Panc1 (cell line): ENCODE data around the gene DGKZ.

Source experiments
- POLR2AphosphoS5 ChIP-seq: IDR thresholded peaks from 2 replicates; pipeline ENCODE4 v1.6.1; 2012; ENCODE audit warnings: mild to moderate bottlenecking, low read depth, low read length, moderate library complexity
- SIN3A ChIP-seq: IDR thresholded peaks from 2 replicates; pipeline ENCODE4 v1.6.1; 2012; ENCODE audit warnings: low read depth, mild to moderate bottlenecking, low read length, moderate library complexity, borderline replicate concordance; ENCODE audit not compliant: insufficient read depth
- TCF7L2 ChIP-seq: IDR thresholded peaks from 2 replicates; pipeline ENCODE4 v1.6.1; 2011; ENCODE audit warnings: mild to moderate bottlenecking, low read depth, low read length, inconsistent platforms
- TF ChIP-seq, protein P1 (sequence below): fragments of 450-650 bp; IDR thresholded peaks from 2 replicates; pipeline ENCODE4 v1.5.1; 2017; ENCODE audit warnings: mild to moderate bottlenecking
- TF ChIP-seq, protein P2 (sequence below), 2 experiments: IDR thresholded peaks; 2 replicates each; pipeline ENCODE4 v1.6.1; 2011 to 2012; ENCODE audit warnings: low read depth in 2 of 2, control low read depth in 1 of 2, low read length in 1 of 2, mild to moderate bottlenecking in 1 of 2, moderate library complexity in 1 of 2; ENCODE audit not compliant: insufficient read depth in 1 of 2

DNA sequence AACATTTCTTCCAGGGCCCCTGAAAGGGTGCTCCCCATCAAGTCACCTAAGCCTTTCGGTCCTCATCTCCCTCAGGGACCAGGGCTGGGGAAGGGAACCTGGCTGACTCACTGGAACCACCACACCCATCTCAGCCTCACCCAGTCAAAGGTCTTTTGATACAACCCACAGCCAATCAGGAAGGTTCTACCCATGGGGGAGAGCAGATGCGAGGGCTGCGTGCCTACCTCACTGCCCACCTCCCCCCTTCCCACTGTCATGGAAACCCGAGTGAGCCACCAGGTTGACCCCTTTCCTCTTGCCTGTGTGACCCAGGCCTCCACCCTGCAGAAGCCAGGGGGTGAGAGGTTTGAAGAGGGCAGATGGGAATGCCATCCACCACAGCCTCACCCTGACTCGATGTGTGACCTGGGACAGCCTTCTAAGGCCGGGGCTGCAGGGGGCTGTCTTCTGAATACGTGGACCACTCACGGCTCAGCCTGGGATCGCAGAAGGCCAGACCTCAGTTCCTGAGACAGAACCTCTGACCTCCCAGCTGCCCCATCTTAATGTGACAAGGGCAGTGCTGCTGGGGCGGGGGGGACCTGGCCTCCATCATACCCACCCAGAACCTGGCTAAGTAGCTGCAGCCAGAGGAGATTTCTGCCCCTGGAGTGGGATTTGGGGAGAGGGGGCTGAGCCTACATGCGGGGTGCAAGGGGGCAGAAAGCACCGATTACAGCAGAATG is 36.9 kb downstream of the DGKZ start:
- TF ChIP-seq SIN3A (no peak), POLR2AphosphoS5 (no peak; the same call in 1 of the 2 replicates), TCF7L2 (no peak)
- TF ChIP-seq, protein P1, sequence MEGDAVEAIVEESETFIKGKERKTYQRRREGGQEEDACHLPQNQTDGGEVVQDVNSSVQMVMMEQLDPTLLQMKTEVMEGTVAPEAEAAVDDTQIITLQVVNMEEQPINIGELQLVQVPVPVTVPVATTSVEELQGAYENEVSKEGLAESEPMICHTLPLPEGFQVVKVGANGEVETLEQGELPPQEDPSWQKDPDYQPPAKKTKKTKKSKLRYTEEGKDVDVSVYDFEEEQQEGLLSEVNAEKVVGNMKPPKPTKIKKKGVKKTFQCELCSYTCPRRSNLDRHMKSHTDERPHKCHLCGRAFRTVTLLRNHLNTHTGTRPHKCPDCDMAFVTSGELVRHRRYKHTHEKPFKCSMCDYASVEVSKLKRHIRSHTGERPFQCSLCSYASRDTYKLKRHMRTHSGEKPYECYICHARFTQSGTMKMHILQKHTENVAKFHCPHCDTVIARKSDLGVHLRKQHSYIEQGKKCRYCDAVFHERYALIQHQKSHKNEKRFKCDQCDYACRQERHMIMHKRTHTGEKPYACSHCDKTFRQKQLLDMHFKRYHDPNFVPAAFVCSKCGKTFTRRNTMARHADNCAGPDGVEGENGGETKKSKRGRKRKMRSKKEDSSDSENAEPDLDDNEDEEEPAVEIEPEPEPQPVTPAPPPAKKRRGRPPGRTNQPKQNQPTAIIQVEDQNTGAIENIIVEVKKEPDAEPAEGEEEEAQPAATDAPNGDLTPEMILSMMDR: no peak
- TF ChIP-seq, protein P2, sequence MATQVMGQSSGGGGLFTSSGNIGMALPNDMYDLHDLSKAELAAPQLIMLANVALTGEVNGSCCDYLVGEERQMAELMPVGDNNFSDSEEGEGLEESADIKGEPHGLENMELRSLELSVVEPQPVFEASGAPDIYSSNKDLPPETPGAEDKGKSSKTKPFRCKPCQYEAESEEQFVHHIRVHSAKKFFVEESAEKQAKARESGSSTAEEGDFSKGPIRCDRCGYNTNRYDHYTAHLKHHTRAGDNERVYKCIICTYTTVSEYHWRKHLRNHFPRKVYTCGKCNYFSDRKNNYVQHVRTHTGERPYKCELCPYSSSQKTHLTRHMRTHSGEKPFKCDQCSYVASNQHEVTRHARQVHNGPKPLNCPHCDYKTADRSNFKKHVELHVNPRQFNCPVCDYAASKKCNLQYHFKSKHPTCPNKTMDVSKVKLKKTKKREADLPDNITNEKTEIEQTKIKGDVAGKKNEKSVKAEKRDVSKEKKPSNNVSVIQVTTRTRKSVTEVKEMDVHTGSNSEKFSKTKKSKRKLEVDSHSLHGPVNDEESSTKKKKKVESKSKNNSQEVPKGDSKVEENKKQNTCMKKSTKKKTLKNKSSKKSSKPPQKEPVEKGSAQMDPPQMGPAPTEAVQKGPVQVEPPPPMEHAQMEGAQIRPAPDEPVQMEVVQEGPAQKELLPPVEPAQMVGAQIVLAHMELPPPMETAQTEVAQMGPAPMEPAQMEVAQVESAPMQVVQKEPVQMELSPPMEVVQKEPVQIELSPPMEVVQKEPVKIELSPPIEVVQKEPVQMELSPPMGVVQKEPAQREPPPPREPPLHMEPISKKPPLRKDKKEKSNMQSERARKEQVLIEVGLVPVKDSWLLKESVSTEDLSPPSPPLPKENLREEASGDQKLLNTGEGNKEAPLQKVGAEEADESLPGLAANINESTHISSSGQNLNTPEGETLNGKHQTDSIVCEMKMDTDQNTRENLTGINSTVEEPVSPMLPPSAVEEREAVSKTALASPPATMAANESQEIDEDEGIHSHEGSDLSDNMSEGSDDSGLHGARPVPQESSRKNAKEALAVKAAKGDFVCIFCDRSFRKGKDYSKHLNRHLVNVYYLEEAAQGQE (IDR thresholded peaks at IDR 0.05; ENCODE audit: insufficient read depth in 1 of 2, low read depth in 2 of 2, low read length in 1 of 2): no peak
